ENCODE data around the gene ISM2. TPM values are rescaled to one million over a fixed set of nuclear protein-coding genes. Genes with fewer than 3 reads are reported as not detected.
"Not testable (repeated sequence)": the region's sequence is repeated elsewhere in the genome, so short reads cannot be mapped to it uniquely, and the experiment has no call there.

The ISM2 gene
- polyA plus RNA-seq, 1 of the 3 experiments (the other 2 are of a cell fraction): 0.20 TPM

GRCh38 chr14:77529963-77530362 is 31.3 kb upstream of the ISM2 start (continued):
- TF ChIP-seq POLR2AphosphoS5 (IDR thresholded peaks at IDR 0.05; ENCODE audit: low read depth, low read length) (no peak), IRF3 (IDR thresholded peaks at IDR 0.05; ENCODE audit: low read depth, low read length) (no peak)

GRCh38 chr14:77529213-77529612 is 30.6 kb upstream of the ISM2 start:
- Histone ChIP-seq H3K36me3 (replicated peaks in 1 of 2; ENCODE audit: control insufficient read depth in 1 of 2, insufficient read depth in 2 of 2, low read length in 1 of 2) (peaks cover 0 to 17% of the 10 kb centered on the region in 2 experiments), H3K79me2 (ENCODE audit: insufficient read depth) (peaks cover 35% of the 10 kb centered on the region; the same call in 1 of the 2 replicates), H3K4me3 (ENCODE audit: low read depth in 2 of 2, low read length in 1 of 2) (no peak overlapping the region), H3F3A (replicated peaks; ENCODE audit: insufficient read depth) (no peaks in the 10 kb centered on the region), H3K27ac (ENCODE audit: low read depth in 2 of 2, low read length in 1 of 2) (no peak overlapping the region), H3K4me1 (ENCODE audit: control insufficient read depth in 1 of 2, insufficient read depth in 2 of 2, low read depth in 1 of 2, low read length in 1 of 2) (no peaks in the 10 kb centered on the region), H3K9me3 (no peaks in the 10 kb centered on the region), H4K20me1 (ENCODE audit: insufficient read depth) (no peaks in the 10 kb centered on the region), H3K9me2 (no peaks in the 10 kb centered on the region), H2AFZ (ENCODE audit: low read depth) (no peak overlapping the region), H3K27me3 (ENCODE audit: insufficient read depth) (no peaks in the 10 kb centered on the region), H3K9ac (no peak overlapping the region), H3K4me2 (no peak overlapping the region)
- CTCF ChIA-PET: interaction anchor here (1.3 kb wide), 1 partner anchor 76 kb away, joined by 4 read pairs; no protein-coding TSS in a partner anchor
- no peak for DNase-seq
- POLR2A ChIA-PET: no interaction called here
- WGBS (ENCODE audit: low lambda C conversion rate): 80% methylated on average over 2 of the region's 2 CpGs
- TF ChIP-seq, protein P1, sequence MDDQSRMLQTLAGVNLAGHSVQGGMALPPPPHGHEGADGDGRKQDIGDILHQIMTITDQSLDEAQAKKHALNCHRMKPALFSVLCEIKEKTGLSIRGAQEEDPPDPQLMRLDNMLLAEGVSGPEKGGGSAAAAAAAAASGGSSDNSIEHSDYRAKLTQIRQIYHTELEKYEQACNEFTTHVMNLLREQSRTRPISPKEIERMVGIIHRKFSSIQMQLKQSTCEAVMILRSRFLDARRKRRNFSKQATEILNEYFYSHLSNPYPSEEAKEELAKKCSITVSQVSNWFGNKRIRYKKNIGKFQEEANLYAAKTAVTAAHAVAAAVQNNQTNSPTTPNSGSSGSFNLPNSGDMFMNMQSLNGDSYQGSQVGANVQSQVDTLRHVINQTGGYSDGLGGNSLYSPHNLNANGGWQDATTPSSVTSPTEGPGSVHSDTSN (IDR thresholded peaks at IDR 0.05): no peak
- TF ChIP-seq GABPA (IDR thresholded peaks at IDR 0.05; ENCODE audit: low read depth) (no peak), USF2 (IDR thresholded peaks at IDR 0.05; ENCODE audit: borderline replicate concordance, low read depth, low read length) (no peak)

- H3K27ac ChIP-seq (ENCODE audit: low read depth in 2 of 2, low read length in 1 of 2); H3K27me3 ChIP-seq (ENCODE audit: insufficient read depth); H3K9ac ChIP-seq; H2AFZ ChIP-seq (ENCODE audit: low read depth); DNase-seq; H3K4me3 ChIP-seq (ENCODE audit: low read depth in 2 of 2, low read length in 1 of 2); H4K20me1 ChIP-seq (ENCODE audit: insufficient read depth); H3F3A ChIP-seq (replicated peaks; ENCODE audit: insufficient read depth); H3K9me2 ChIP-seq; H3K4me2 ChIP-seq; H3K9me3 ChIP-seq; H3K4me1 ChIP-seq (ENCODE audit: control insufficient read depth in 1 of 2, insufficient read depth in 2 of 2, low read depth in 1 of 2, low read length in 1 of 2); CTCF ChIA-PET; POLR2A ChIA-PET: not testable (repeated sequence)
- Histone ChIP-seq H3K36me3 (replicated peaks in 1 of 2; ENCODE audit: control insufficient read depth in 1 of 2, insufficient read depth in 2 of 2, low read length in 1 of 2) (peaks cover 0 to 15% of the 10 kb centered on the region in 2 experiments), H3K79me2 (ENCODE audit: insufficient read depth) (peaks cover 39% of the 10 kb centered on the region; the same call in 1 of the 2 replicates)
- 90% methylated on average over 5 of the region's 5 CpGs for WGBS (ENCODE audit: low lambda C conversion rate)
Observed at GRCh38 chr14:77528701-77529100, 30.1 kb upstream of the ISM2 start.

GRCh38 chr14:77526266-77526665 is 27.6 kb upstream of the ISM2 start:
- ChIA-PET CTCF (no interaction called here), POLR2A (no interaction called here)
- no peaks in the 10 kb centered on the region for H3K4me1 ChIP-seq (ENCODE audit: control insufficient read depth in 1 of 2, insufficient read depth in 2 of 2, low read depth in 1 of 2, low read length in 1 of 2)
- no peak for DNase-seq
- H3K9ac ChIP-seq: no peak overlapping the region
- H2AFZ ChIP-seq (ENCODE audit: low read depth): no peak overlapping the region
- no peaks in the 10 kb centered on the region for H3K9me2 ChIP-seq
- peaks cover 5 to 17% of the 10 kb centered on the region in 2 experiments for H3K36me3 ChIP-seq (replicated peaks in 1 of 2; ENCODE audit: control insufficient read depth in 1 of 2, insufficient read depth in 2 of 2, low read length in 1 of 2)
- no peaks in the 10 kb centered on the region for H3K27me3 ChIP-seq (ENCODE audit: insufficient read depth)
- no peak overlapping the region for H3K4me3 ChIP-seq (ENCODE audit: low read depth in 2 of 2, low read length in 1 of 2)
- no peaks in the 10 kb centered on the region for H3K9me3 ChIP-seq
- no peaks in the 10 kb centered on the region for H3F3A ChIP-seq (replicated peaks; ENCODE audit: insufficient read depth)
- no peak overlapping the region for H3K27ac ChIP-seq (ENCODE audit: low read depth in 2 of 2, low read length in 1 of 2)
- WGBS (ENCODE audit: low lambda C conversion rate): 97% methylated on average over 1 of the region's 1 CpG
- TF ChIP-seq, protein P1 (IDR thresholded peaks at IDR 0.05): no peak
- peaks cover 53% of the 10 kb centered on the region for H3K79me2 ChIP-seq (ENCODE audit: insufficient read depth)
- H3K4me2 ChIP-seq: no peak overlapping the region
- H4K20me1 ChIP-seq (ENCODE audit: insufficient read depth): no peaks in the 10 kb centered on the region
